ENCODE results near the gene HIF3A. TPM values are rescaled to one million over a fixed set of nuclear protein-coding genes. Genes with fewer than 3 reads are reported as not detected.

The HIF3A gene
- total RNA-seq, 4 donors from 2014 or later = 49.1 to 88.3 (median 66.0) TPM

GRCh38 chr19:46356149-46357055, 59.6 kb downstream of the HIF3A start:
- Histone ChIP-seq H3K4me1 (peaks cover 14 to 23% of the 10 kb centered on the region in 2 donors), H3K27ac (no peak overlapping the region), H3K9me3 (no peaks in the 10 kb centered on the region), H3K36me3 (peaks cover 17 to 25% of the 10 kb centered on the region in 2 donors), H3K4me3 (replicated peaks in 1 of 3) (no peak overlapping the region), H3K27me3 (no peaks in the 10 kb centered on the region)
- TF ChIP-seq POLR2A (IDR thresholded peaks at IDR 0.05) (no peak), CTCF (IDR thresholded peaks at IDR 0.05) (no peak)
- intact Hi-C loops (cut with DNase I) = no loop called here
- no peak for DNase-seq
- WGBS, 2 donors = 93 to 95% methylated on average over 7 to 9 of the region's 9 CpGs

- TF ChIP-seq POLR2A (IDR thresholded peaks at IDR 0.05) = no peak
- no peak for TF ChIP-seq CTCF (IDR thresholded peaks at IDR 0.05)
- H3K9me3 ChIP-seq = no peaks in the 10 kb centered on the region
- intact Hi-C loops (cut with DNase I) = no loop called here
- no peak for DNase-seq
- H3K27ac ChIP-seq = no peak overlapping the region
- peaks cover 17 to 24% of the 10 kb centered on the region in 2 donors for H3K36me3 ChIP-seq
- no peaks in the 10 kb centered on the region for H3K27me3 ChIP-seq
- 86 to 95% methylated on average over 7 of the region's 7 CpGs for WGBS, 2 donors
- H3K4me3 ChIP-seq (replicated peaks in 1 of 3) = no peak overlapping the region
- H3K4me1 ChIP-seq = peaks cover 3 to 7% of the 10 kb centered on the region in 2 donors
These were observed 61.2 kb downstream of the HIF3A start for GRCh38 chr19:46357846-46358583.

GRCh38 chr19:46361915-46362314, 65.1 kb downstream of the HIF3A start:
- Histone ChIP-seq H3K36me3 (peaks cover 7 to 11% of the 10 kb centered on the region in 2 donors), H3K4me1 (no peaks in the 10 kb centered on the region), H3K4me3 (replicated peaks in 1 of 3) (no peak overlapping the region), H3K9me3 (no peaks in the 10 kb centered on the region), H3K27me3 (no peaks in the 10 kb centered on the region), H3K27ac (no peak overlapping the region)
- WGBS, 2 donors = 72 to 80% methylated on average over 2 of the region's 2 CpGs
- intact Hi-C loops (cut with DNase I) = no loop called here
- no peak for DNase-seq
- TF ChIP-seq POLR2A (IDR thresholded peaks at IDR 0.05) = no peak
- no peak for TF ChIP-seq CTCF (IDR thresholded peaks at IDR 0.05)

GRCh38 chr19:46364359-46364758, 67.5 kb downstream of the HIF3A start:
- Histone ChIP-seq H3K36me3 (peaks cover 10 to 11% of the 10 kb centered on the region in 2 donors), H3K4me1 (no peaks in the 10 kb centered on the region)
- WGBS, 2 donors = 93 to 95% methylated on average over 2 of the region's 2 CpGs

More at GRCh38 chr19:46364359-46364758, 67.5 kb downstream of the HIF3A start:
- Histone ChIP-seq H3K27ac (no peak overlapping the region), H3K9me3 (no peaks in the 10 kb centered on the region), H3K4me3 (replicated peaks in 1 of 3) (no peak overlapping the region), H3K27me3 (no peaks in the 10 kb centered on the region)
- intact Hi-C loops (cut with DNase I) = no loop called here
- DNase-seq = no peak
- TF ChIP-seq POLR2A (IDR thresholded peaks at IDR 0.05) (no peak), CTCF (IDR thresholded peaks at IDR 0.05) (no peak)

Measured in thyroid gland (tissue), 4 donors.